Type B pancreatic cell (in vitro differentiated cells): ENCODE measurements around the gene FTL. TPM values are rescaled to one million over a fixed set of nuclear protein-coding genes. Genes with fewer than 3 reads are reported as not detected.

Experiments used
- DNase-seq: peaks from one replicate; pipeline ENCODE4 v3.0.0; 2021; ENCODE audit warnings: mixed read lengths; ENCODE audit not compliant: unreplicated experiment; ENCODE audit errors: extremely low spot score
- H3K27ac Mint-ChIP-seq: 2 replicates; pipeline ENCODE4 v1.8.0; 2021; ENCODE audit warnings: mild to moderate bottlenecking, mixed read lengths
- H3K27me3 Mint-ChIP-seq: 2 replicates; pipeline ENCODE4 v1.8.0; 2021; ENCODE audit warnings: mixed read lengths
- H3K36me3 Mint-ChIP-seq: 2 replicates; pipeline ENCODE4 v1.8.0; 2021; ENCODE audit warnings: mixed read lengths
- H3K4me1 Mint-ChIP-seq: one replicate; pipeline ENCODE4 v1.8.0; 2021; ENCODE audit warnings: mixed read lengths; ENCODE audit not compliant: unreplicated experiment
- H3K4me3 Mint-ChIP-seq: 2 replicates; pipeline ENCODE4 v1.8.0; 2021; ENCODE audit warnings: mild to moderate bottlenecking, mixed read lengths
- H3K9me3 Mint-ChIP-seq: 2 replicates; pipeline ENCODE4 v1.8.0; 2021; ENCODE audit warnings: mixed read lengths
- CTCF ChIP-seq: fragments of 200-600 bp; sonication (generic); conservative IDR thresholded peaks from 2 replicates; pipeline ENCODE4 v1.5.0; 2021; ENCODE audit warnings: antibody characterized with exemption, mild to moderate bottlenecking
- total RNA-seq: library from RNA; stranded (reverse); gene quantifications from 2 replicates; pipeline ENCODE4 v1.2.1, GENCODE V29; 2021; ENCODE audit warnings: low replicate concordance

FTL gene
- total RNA-seq, 1 donor from 2014 or later, result 1,657 TPM

- Mint-ChIP-seq H3K4me3 (no peak overlapping the region), H3K9me3 (no peaks in the 10 kb centered on the region), H3K36me3 (no peaks in the 10 kb centered on the region), H3K4me1 (no peaks in the 10 kb centered on the region), H3K27me3 (peaks cover 4% of the 10 kb centered on the region), H3K27ac (no peak overlapping the region)
- TF ChIP-seq CTCF, result no peak
- DNase-seq, result no peak
Observed at GRCh38 chr19:48928164-48929025, 36.7 kb upstream of the FTL start.

- DNase-seq, result peak; percentile 84
- peaks cover 3% of the 10 kb centered on the region for H3K36me3 Mint-ChIP-seq
- H3K27me3 Mint-ChIP-seq, result peaks cover 7% of the 10 kb centered on the region
- H3K4me1 Mint-ChIP-seq, result peaks cover 6% of the 10 kb centered on the region
- H3K9me3 Mint-ChIP-seq, result no peaks in the 10 kb centered on the region
- peak within 1 kb of the TSS; percentile 87 for H3K4me3 Mint-ChIP-seq
- TF ChIP-seq CTCF, result no peak
- H3K27ac Mint-ChIP-seq, result peak within 1 kb of the TSS; percentile 73
Observed at GRCh38 chr19:48933382-48933932, 31.7 kb upstream of the FTL start, which contains the start of gene DHDH. Gene DHDH, plus strand, starts transcription at chr19:48933699. Its CDS starts 23 bp downstream, at chr19:48933722.

GRCh38 chr19:48934837-48935236, 30.3 kb upstream of the FTL start:
- no peak overlapping the region for H3K27ac Mint-ChIP-seq
- TF ChIP-seq CTCF, result no peak
- peaks cover 7% of the 10 kb centered on the region for H3K27me3 Mint-ChIP-seq
- no peaks in the 10 kb centered on the region for H3K9me3 Mint-ChIP-seq
- peaks cover 3% of the 10 kb centered on the region for H3K36me3 Mint-ChIP-seq
- H3K4me1 Mint-ChIP-seq, result peaks cover 6% of the 10 kb centered on the region
- no peak overlapping the region for H3K4me3 Mint-ChIP-seq
- no peak for DNase-seq

GRCh38 chr19:48935864-48936263, 29.2 kb upstream of the FTL start:
- TF ChIP-seq CTCF, result no peak
- Mint-ChIP-seq H3K27ac (no peak overlapping the region), H3K9me3 (no peaks in the 10 kb centered on the region), H3K27me3 (peaks cover 7% of the 10 kb centered on the region), H3K36me3 (peaks cover 3% of the 10 kb centered on the region), H3K4me1 (peaks cover 6% of the 10 kb centered on the region), H3K4me3 (no peak overlapping the region)
- DNase-seq, result no peak

- peaks cover 6% of the 10 kb centered on the region for H3K4me1 Mint-ChIP-seq
- H3K9me3 Mint-ChIP-seq, result no peaks in the 10 kb centered on the region
- no peak overlapping the region for H3K27ac Mint-ChIP-seq
- TF ChIP-seq CTCF, result no peak
- DNase-seq, result no peak
- H3K4me3 Mint-ChIP-seq, result no peak overlapping the region
- peaks cover 3% of the 10 kb centered on the region for H3K36me3 Mint-ChIP-seq
- peaks cover 5% of the 10 kb centered on the region for H3K27me3 Mint-ChIP-seq
Observed at GRCh38 chr19:48938256-48938655, 26.9 kb upstream of the FTL start.
